Thoracic aorta (tissue), 2 donors: Measurements from ENCODE around the gene PIK3C2A. TPM values are rescaled to one million over a fixed set of nuclear protein-coding genes. Genes with fewer than 3 reads are reported as not detected.

ENCODE experiments used
- ATAC-seq: fragments of 150-250 bp; one replicate; pipeline ENCODE4 v1.8.0; 2017; ENCODE audit warnings: low read depth; ENCODE audit not compliant: insufficient number of reproducible peaks, low FRiP score
- DNase-seq: peaks from one replicate; pipeline ENCODE4 v3.0.0-alpha.2; 2020; ENCODE audit warnings: low spot score
- H3K27ac ChIP-seq, 2 donors: fragments of 200-600 bp; sonication (generic); 1 replicate in 1 of 2; 2 replicates in 1 of 2; pipeline ENCODE4 v1.5.1; 2016; ENCODE audit warnings: mild to moderate bottlenecking in 2 of 2, moderate library complexity in 2 of 2
- H3K27me3 ChIP-seq: fragments of 200-600 bp; sonication (generic); replicated peaks from 2 replicates; pipeline ENCODE4 v1.6.0; 2016; ENCODE audit warnings: mild to moderate bottlenecking; ENCODE audit not compliant: insufficient read depth
- H3K36me3 ChIP-seq: fragments of 200-600 bp; sonication (generic); one replicate; pipeline ENCODE4 v1.5.1; 2016
- H3K4me1 ChIP-seq, 2 donors: fragments of 200-600 bp; sonication (generic); 1 replicate in 1 of 2; 2 replicates in 1 of 2; pipeline versions ENCODE4 v1.5.1 to v1.6.0; 2016; ENCODE audit warnings: low read depth in 2 of 2, mild to moderate bottlenecking in 1 of 2; ENCODE audit not compliant: control insufficient read depth in 1 of 2
- H3K4me3 ChIP-seq: fragments of 200-600 bp; sonication (generic); 2 replicates; pipeline ENCODE4 v1.5.1; 2016; ENCODE audit warnings: mild to moderate bottlenecking
- H3K9me3 ChIP-seq: fragments of 200-600 bp; sonication (generic); 2 replicates; pipeline ENCODE4 v1.5.1; 2016
- total RNA-seq, 2 donors: library from RNA; depleted of rRNA; stranded (reverse); fragments of >200 nt; gene quantifications; one replicate each; pipeline versions ENCODE4 v1.1.0 to v1.2.3, GENCODE V29; 2016
- TF ChIP-seq, protein P1 (sequence below): fragments of 200-600 bp; sonication (generic); IDR thresholded peaks from one replicate; pipeline ENCODE4 v1.5.1; 2019; ENCODE audit warnings: antibody characterized with exemption

Gene PIK3C2A
- total RNA-seq, 2 donors from 2014 or later, result 51.3 to 109 TPM

DNA sequence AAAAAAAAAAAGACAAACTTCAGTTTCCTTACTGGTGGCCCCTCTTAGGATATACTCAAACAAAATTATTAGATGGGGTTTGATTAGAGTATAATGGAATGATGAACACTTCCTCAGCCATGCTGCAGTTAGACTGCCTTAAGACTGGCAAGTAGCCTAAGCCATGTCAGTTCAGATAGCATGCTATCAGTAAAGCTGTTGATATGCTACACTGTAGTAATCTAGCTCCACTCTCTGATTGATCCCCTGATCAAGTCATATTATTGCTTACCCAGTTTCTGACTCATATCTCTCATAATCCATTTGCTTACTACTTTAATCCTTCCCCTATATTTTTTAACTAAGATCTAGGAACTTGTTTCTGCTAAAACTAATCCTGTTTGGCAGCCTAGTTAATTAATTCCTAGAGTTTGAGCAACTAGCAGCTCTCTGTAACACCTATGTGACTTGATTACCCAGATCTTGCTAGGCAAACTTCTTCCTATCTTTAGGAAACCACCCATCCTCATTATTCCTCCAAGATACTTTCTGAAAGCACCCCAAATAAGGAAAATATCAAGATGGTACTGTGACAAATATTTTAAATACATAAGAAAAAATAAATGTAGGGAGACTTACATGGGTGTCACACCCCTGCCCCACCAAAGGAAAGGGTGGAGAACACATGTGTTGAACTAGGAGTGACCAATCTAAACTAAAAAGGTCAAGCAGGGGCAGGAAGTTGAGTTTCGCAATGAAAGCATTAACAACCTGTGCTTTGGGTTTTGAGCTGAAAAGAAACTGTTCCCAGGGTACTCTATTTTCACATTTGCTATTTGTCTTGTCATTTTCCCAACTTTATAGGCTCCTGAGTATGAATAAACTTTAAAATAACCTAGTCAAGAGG, 43.2 kb downstream of the PIK3C2A start:
- Histone ChIP-seq H3K4me3 (no peak overlapping the region), H3K27me3 (no peaks in the 10 kb centered on the region), H3K4me1 (peaks cover 47 to 53% of the 10 kb centered on the region in 2 donors), H3K27ac (peak overlapping the region in 1 of 2 donors; percentile 24), H3K9me3 (no peaks in the 10 kb centered on the region), H3K36me3 (no peaks in the 10 kb centered on the region)
- DNase-seq (no peak), ATAC-seq (no peak)
- TF ChIP-seq, protein P1, sequence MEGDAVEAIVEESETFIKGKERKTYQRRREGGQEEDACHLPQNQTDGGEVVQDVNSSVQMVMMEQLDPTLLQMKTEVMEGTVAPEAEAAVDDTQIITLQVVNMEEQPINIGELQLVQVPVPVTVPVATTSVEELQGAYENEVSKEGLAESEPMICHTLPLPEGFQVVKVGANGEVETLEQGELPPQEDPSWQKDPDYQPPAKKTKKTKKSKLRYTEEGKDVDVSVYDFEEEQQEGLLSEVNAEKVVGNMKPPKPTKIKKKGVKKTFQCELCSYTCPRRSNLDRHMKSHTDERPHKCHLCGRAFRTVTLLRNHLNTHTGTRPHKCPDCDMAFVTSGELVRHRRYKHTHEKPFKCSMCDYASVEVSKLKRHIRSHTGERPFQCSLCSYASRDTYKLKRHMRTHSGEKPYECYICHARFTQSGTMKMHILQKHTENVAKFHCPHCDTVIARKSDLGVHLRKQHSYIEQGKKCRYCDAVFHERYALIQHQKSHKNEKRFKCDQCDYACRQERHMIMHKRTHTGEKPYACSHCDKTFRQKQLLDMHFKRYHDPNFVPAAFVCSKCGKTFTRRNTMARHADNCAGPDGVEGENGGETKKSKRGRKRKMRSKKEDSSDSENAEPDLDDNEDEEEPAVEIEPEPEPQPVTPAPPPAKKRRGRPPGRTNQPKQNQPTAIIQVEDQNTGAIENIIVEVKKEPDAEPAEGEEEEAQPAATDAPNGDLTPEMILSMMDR, result no peak

DNA sequence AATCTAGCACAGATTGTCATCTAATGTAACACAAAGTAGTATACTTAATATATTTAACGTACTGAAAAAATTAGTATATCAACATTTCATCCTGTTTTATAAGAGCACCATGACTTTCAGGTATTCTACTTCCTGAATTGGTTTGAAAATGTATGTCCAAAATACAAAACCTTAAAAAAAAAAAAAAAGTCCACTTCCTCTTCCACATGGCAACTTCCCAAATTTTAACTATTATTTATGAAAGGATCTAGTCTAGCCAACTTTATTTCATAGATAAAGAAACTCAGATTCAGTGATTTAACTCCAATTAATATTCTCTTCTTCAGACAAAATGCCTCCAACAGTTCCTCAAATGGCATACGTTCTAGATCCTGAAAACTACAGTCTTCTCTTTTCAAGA, 44.0 kb downstream of the PIK3C2A start:
- no peaks in the 10 kb centered on the region for H3K9me3 ChIP-seq
- DNase-seq (no peak), ATAC-seq (no peak)
- H3K27ac ChIP-seq, result no peak overlapping the region
- H3K4me1 ChIP-seq, result peaks cover 47 to 61% of the 10 kb centered on the region in 2 donors
- H3K4me3 ChIP-seq, result no peak overlapping the region
- H3K36me3 ChIP-seq, result no peaks in the 10 kb centered on the region
- no peaks in the 10 kb centered on the region for H3K27me3 ChIP-seq
- TF ChIP-seq, protein P1, result no peak

DNA sequence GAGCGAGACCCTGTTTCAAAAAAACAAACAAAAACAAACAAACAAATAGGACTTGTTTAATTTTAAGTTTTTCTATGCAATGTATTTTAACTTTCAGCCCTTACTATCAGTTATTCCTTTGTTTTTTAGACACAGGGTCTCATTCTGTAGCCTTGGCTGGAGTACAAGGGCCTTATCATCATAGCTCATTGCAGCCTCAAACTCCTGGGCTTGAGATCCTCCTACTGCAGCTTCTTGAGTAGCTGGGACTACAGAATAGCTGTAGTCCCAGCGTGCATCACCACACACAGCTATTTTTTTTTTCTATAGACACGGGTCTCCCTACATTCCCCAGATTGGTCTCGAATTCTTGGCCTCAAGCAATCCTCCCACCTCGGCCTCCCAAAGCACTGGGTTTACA, 44.5 kb downstream of the PIK3C2A start:
- no peaks in the 10 kb centered on the region for H3K36me3 ChIP-seq
- DNase-seq, result no peak
- no peaks in the 10 kb centered on the region for H3K9me3 ChIP-seq
- H3K4me1 ChIP-seq, result peaks cover 47 to 61% of the 10 kb centered on the region in 2 donors
- no peak for ATAC-seq
- no peaks in the 10 kb centered on the region for H3K27me3 ChIP-seq
- no peak overlapping the region for H3K27ac ChIP-seq
- TF ChIP-seq, protein P1, result no peak
- H3K4me3 ChIP-seq, result no peak overlapping the region

DNA sequence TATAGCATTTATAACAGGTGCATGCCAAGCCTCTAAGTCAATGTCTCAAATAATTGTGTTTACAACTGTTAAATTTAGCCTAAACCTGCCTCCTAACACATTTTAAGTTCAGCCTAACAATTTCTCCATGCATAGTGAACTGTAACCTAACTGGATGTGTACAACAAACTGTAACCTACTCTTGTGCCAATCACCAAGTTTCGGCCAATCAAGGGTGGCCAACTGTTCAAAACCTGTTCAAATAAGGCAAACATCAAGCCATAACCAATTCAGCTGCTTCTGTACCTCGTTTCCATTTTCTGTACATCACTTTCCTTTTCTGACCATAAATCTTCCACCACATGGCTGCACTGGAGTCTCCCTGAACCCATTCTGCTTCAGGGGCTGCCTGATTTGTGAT, 45.4 kb downstream of the PIK3C2A start:
- Histone ChIP-seq H3K4me1 (peaks cover 47 to 61% of the 10 kb centered on the region in 2 donors), H3K27me3 (no peaks in the 10 kb centered on the region), H3K27ac (no peak overlapping the region), H3K9me3 (no peaks in the 10 kb centered on the region), H3K4me3 (no peak overlapping the region), H3K36me3 (no peaks in the 10 kb centered on the region)
- ATAC-seq, result no peak
- no peak for DNase-seq
- TF ChIP-seq, protein P1, result no peak

DNA sequence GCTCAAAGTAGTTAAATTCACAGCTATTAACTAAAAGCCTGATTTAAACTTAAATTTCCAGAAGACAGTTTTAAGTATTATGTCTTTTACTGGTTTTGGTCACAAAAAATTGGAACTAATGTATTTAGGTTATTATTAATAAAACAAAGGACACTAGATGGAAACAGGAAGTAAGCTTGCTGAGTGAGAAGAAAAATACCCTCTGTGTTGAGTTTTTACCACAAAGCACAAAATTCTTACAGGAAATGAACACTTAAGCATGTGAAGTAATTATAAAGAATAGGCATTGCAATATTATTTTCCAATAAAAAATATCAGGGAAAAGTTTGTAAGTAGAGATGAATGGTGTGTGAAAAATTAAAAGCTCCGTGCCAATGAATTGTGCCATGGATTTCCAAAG, 46.3 kb downstream of the PIK3C2A start:
- Histone ChIP-seq H3K27ac (peak overlapping the region in 1 of 2 donors; percentile 48), H3K9me3 (no peaks in the 10 kb centered on the region), H3K4me3 (no peak overlapping the region), H3K36me3 (no peaks in the 10 kb centered on the region), H3K27me3 (no peaks in the 10 kb centered on the region), H3K4me1 (peaks cover 47 to 63% of the 10 kb centered on the region in 2 donors)
- ATAC-seq (no peak), DNase-seq (no peak)
- TF ChIP-seq, protein P1, result no peak
